Measurements from ENCODE around the gene CHST3.

The CHST3 gene

DNA sequence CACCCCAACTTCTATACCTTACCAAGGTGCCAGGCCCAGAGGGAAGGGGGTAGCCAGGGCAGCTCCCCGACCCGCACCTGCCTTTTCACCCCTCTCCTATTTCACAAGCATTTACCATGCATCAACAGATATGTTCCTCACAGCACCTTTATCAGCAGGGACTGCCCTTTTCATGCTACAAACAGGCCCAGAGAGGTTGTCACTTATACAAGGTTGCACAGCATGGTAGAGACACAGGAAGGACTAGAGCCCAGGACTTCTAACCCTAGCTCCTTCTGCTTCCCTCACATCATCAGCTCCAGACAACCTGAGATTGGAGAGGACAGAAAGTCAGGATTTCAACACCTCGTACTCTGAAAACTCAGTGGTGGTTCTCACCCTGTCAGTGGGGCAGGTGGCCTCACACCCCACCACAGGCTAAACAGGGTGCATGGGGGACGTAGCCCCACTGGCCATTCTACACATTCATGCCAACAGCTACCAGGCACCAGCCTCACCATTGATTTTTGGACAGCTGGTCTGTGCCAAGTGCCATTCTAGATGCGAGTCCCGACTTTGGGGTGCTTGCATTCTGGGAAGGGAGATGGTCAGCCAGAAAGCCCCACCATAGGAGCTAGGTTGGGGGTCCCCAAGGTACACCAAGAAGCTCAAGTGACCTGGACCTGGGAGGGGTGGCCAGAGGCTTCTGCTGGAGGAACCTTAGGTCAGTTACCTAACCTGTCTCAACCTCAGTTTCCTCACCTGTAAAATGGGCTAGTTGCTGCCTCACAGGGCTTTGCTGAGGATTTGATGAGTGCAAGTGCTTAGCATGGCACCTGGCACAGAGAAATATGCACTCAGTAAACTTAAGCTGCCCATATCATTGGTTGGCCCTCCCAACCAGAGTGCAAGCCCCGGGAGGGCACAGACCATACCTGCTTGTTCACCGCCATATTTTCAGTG, 38.4 kb downstream of the CHST3 start:
- H3K36me3 ChIP-seq = no peaks in the 10 kb centered on the region; the same call in 1 of the 2 replicates
- no peak for DNase-seq
- no peak for TF ChIP-seq CTCF (IDR thresholded peaks at IDR 0.05; ENCODE audit: low read depth, low read length)
- H3K4me3 ChIP-seq (ENCODE audit: low read depth, low read length) = no peak overlapping the region
- H3K27ac ChIP-seq = no peak overlapping the region
- H3K27me3 ChIP-seq (ENCODE audit: insufficient read depth, low read depth, severe bottlenecking) = no peaks in the 10 kb centered on the region
- H3K9me3 ChIP-seq (ENCODE audit: severe bottlenecking) = no peaks in the 10 kb centered on the region

- no peaks in the 10 kb centered on the region for H3K27me3 ChIP-seq (ENCODE audit: insufficient read depth, low read depth, severe bottlenecking)
- no peaks in the 10 kb centered on the region for H3K9me3 ChIP-seq (ENCODE audit: severe bottlenecking)
- H3K27ac ChIP-seq = no peak overlapping the region
- TF ChIP-seq CTCF (IDR thresholded peaks at IDR 0.05; ENCODE audit: low read depth, low read length) = no peak
- DNase-seq = no peak
- H3K4me3 ChIP-seq (ENCODE audit: low read depth, low read length) = no peak overlapping the region
- H3K36me3 ChIP-seq = no peaks in the 10 kb centered on the region; the same call in 1 of the 2 replicates
These were observed 41.8 kb downstream of the CHST3 start for GRCh38 chr10:72006026-72006425.

DNA sequence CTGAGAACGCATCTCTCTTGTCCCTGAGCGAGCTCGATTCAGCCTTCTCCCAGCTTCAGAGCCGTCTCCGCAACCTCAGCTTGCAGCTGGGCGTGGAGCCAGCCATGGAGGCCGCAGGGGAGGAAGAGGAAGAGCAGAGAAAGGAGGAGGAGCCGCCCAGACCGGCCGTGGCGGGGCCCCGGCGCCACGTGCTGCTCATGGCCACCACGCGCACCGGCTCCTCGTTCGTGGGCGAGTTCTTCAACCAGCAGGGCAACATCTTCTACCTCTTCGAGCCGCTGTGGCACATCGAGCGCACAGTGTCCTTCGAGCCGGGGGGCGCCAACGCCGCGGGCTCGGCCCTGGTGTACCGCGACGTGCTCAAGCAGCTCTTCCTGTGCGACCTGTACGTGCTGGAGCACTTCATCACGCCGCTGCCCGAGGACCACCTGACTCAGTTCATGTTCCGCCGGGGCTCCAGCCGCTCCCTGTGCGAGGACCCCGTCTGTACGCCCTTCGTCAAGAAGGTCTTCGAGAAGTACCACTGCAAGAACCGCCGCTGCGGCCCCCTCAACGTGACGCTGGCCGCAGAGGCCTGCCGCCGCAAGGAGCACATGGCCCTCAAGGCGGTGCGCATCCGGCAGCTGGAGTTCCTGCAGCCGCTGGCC, 43.2 kb downstream of the CHST3 start:
- H3K27me3 ChIP-seq (ENCODE audit: insufficient read depth, low read depth, severe bottlenecking) = no peaks in the 10 kb centered on the region
- no peaks in the 10 kb centered on the region; the same call in 1 of the 2 replicates for H3K36me3 ChIP-seq
- H3K27ac ChIP-seq = no peak overlapping the region
- no peak for DNase-seq
- H3K9me3 ChIP-seq (ENCODE audit: severe bottlenecking) = no peaks in the 10 kb centered on the region
- no peak for TF ChIP-seq CTCF (IDR thresholded peaks at IDR 0.05; ENCODE audit: low read depth, low read length)
- H3K4me3 ChIP-seq (ENCODE audit: low read depth, low read length) = no peak overlapping the region

- TF ChIP-seq CTCF (IDR thresholded peaks at IDR 0.05; ENCODE audit: low read depth, low read length) = no peak
- H3K9me3 ChIP-seq (ENCODE audit: severe bottlenecking) = no peaks in the 10 kb centered on the region
- H3K36me3 ChIP-seq = no peaks in the 10 kb centered on the region; the same call in 1 of the 2 replicates
- DNase-seq = no peak
- H3K27me3 ChIP-seq (ENCODE audit: insufficient read depth, low read depth, severe bottlenecking) = no peaks in the 10 kb centered on the region
- no peak overlapping the region for H3K4me3 ChIP-seq (ENCODE audit: low read depth, low read length)
- no peak overlapping the region for H3K27ac ChIP-seq
These were observed 44.1 kb downstream of the CHST3 start for GRCh38 chr10:72008096-72008981.

GRCh38 chr10:72009051-72009424, 44.8 kb downstream of the CHST3 start:
- DNase-seq = no peak
- no peaks in the 10 kb centered on the region for H3K27me3 ChIP-seq (ENCODE audit: insufficient read depth, low read depth, severe bottlenecking)
- no peak overlapping the region for H3K27ac ChIP-seq
- no peaks in the 10 kb centered on the region for H3K9me3 ChIP-seq (ENCODE audit: severe bottlenecking)
- H3K4me3 ChIP-seq (ENCODE audit: low read depth, low read length) = no peak overlapping the region
- no peak for TF ChIP-seq CTCF (IDR thresholded peaks at IDR 0.05; ENCODE audit: low read depth, low read length)
- no peaks in the 10 kb centered on the region; the same call in 1 of the 2 replicates for H3K36me3 ChIP-seq

Measured in WERI-Rb-1 (cell line).